ENCODE results near the gene C11orf91. TPM values are rescaled to one million over a fixed set of nuclear protein-coding genes. Genes with fewer than 3 reads are reported as not detected.

The C11orf91 gene
- total RNA-seq, 1 experiment from 2014 or later = 1.3 TPM

DNA sequence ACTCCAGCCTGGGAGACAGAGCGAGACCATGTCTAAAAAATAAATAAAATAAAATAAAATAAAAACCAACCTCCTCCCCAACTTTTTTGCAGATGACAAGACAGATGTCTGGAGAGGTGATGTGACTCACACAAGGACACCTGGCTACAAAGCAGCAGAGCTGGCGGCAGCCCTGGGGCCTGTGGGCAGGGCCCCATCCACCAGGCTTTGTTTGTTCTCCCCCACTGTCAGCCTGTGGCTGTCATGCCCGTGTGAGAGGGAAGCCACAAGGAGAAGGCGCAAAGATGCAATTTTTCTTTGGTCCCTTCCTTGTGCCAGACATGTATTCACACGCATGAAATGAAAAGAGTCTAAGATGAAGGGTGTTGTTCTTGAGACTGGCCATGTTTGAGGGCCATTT lies 19.0 kb upstream of the C11orf91 start:
- TF ChIP-seq TCF7L2 (IDR thresholded peaks at IDR 0.05; ENCODE audit: low read depth, low read length) (no peak), POLR2AphosphoS5 (IDR thresholded peaks at IDR 0.05; ENCODE audit: low read depth, low read length) (no peak), SIN3A (IDR thresholded peaks at IDR 0.05; ENCODE audit: borderline replicate concordance, insufficient read depth, low read depth, low read length) (no peak)
- TF ChIP-seq, protein P1, sequence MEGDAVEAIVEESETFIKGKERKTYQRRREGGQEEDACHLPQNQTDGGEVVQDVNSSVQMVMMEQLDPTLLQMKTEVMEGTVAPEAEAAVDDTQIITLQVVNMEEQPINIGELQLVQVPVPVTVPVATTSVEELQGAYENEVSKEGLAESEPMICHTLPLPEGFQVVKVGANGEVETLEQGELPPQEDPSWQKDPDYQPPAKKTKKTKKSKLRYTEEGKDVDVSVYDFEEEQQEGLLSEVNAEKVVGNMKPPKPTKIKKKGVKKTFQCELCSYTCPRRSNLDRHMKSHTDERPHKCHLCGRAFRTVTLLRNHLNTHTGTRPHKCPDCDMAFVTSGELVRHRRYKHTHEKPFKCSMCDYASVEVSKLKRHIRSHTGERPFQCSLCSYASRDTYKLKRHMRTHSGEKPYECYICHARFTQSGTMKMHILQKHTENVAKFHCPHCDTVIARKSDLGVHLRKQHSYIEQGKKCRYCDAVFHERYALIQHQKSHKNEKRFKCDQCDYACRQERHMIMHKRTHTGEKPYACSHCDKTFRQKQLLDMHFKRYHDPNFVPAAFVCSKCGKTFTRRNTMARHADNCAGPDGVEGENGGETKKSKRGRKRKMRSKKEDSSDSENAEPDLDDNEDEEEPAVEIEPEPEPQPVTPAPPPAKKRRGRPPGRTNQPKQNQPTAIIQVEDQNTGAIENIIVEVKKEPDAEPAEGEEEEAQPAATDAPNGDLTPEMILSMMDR (IDR thresholded peaks at IDR 0.05) = no peak
- TF ChIP-seq, protein P2, sequence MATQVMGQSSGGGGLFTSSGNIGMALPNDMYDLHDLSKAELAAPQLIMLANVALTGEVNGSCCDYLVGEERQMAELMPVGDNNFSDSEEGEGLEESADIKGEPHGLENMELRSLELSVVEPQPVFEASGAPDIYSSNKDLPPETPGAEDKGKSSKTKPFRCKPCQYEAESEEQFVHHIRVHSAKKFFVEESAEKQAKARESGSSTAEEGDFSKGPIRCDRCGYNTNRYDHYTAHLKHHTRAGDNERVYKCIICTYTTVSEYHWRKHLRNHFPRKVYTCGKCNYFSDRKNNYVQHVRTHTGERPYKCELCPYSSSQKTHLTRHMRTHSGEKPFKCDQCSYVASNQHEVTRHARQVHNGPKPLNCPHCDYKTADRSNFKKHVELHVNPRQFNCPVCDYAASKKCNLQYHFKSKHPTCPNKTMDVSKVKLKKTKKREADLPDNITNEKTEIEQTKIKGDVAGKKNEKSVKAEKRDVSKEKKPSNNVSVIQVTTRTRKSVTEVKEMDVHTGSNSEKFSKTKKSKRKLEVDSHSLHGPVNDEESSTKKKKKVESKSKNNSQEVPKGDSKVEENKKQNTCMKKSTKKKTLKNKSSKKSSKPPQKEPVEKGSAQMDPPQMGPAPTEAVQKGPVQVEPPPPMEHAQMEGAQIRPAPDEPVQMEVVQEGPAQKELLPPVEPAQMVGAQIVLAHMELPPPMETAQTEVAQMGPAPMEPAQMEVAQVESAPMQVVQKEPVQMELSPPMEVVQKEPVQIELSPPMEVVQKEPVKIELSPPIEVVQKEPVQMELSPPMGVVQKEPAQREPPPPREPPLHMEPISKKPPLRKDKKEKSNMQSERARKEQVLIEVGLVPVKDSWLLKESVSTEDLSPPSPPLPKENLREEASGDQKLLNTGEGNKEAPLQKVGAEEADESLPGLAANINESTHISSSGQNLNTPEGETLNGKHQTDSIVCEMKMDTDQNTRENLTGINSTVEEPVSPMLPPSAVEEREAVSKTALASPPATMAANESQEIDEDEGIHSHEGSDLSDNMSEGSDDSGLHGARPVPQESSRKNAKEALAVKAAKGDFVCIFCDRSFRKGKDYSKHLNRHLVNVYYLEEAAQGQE (IDR thresholded peaks at IDR 0.05; ENCODE audit: insufficient read depth in 1 of 2, low read depth in 2 of 2, low read length in 1 of 2) = no peak
- POLR2A ChIA-PET = no interaction called here
- no TSS peak for BruUV-seq (replicated peaks)
- CTCF ChIA-PET = no interaction called here
- Histone ChIP-seq H3K27me3 (ENCODE audit: control insufficient read depth, insufficient read depth, low read length) (no peaks in the 10 kb centered on the region), H3K4me3 (ENCODE audit: low read depth in 2 of 2, low read length in 2 of 2) (no peak overlapping the region), H3K36me3 (ENCODE audit: control insufficient read depth, insufficient read depth, low read length) (peaks cover 21% of the 10 kb centered on the region), H3K27ac (ENCODE audit: low read length) (0 out of 2 replicates have a peak overlapping the region, but pooled peaks have one; percentile 30), H3K4me1 (ENCODE audit: control insufficient read depth, insufficient read depth, low read length) (peaks cover 53% of the 10 kb centered on the region), H3K9me3 (ENCODE audit: control insufficient read depth, insufficient read depth, low read depth, low read length) (no peaks in the 10 kb centered on the region)
- DNase-seq (ENCODE audit: low read depth, low spot score) (no peak), ATAC-seq (no peak)
- in situ Hi-C loops (cut with HindIII; ENCODE audit: low pct_unique_long_range_greater_than_20kb, low sequenced_read_pairs) (no loop called here), intact Hi-C loops (cut with micrococcal nuclease; ENCODE audit: unreplicated experiment) (no loop called here)

DNA sequence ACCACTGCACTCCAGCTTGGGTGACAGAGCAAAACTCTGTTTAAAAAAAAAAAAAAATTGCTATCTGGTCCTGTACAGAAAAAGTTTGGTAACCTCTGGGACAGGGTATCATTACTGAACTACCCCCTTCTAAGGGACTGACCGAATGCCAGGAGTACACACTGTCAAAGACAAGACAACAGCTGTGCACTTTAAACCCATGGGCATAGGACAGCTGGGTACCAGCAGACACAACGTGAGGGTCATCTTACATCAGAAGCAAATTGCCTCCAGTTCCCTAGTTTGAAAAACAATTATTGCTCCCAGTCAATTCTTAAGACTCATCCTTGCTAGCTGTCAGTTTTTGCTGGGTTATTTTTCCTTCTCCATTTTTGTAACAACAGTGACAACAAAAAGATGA lies 17.8 kb upstream of the C11orf91 start:
- ATAC-seq (no peak), DNase-seq (ENCODE audit: low read depth, low spot score) (no peak)
- peaks cover 43% of the 10 kb centered on the region for H3K4me1 ChIP-seq (ENCODE audit: control insufficient read depth, insufficient read depth, low read length)
- intact Hi-C loops (cut with micrococcal nuclease; ENCODE audit: unreplicated experiment) (no loop called here), in situ Hi-C loops (cut with HindIII; ENCODE audit: low pct_unique_long_range_greater_than_20kb, low sequenced_read_pairs) (no loop called here)
- peaks cover 30% of the 10 kb centered on the region for H3K36me3 ChIP-seq (ENCODE audit: control insufficient read depth, insufficient read depth, low read length)
- no TSS peak for BruUV-seq (replicated peaks)
- ChIA-PET POLR2A (no interaction called here), CTCF (no interaction called here)
- H3K27me3 ChIP-seq (ENCODE audit: control insufficient read depth, insufficient read depth, low read length) = no peaks in the 10 kb centered on the region
- no peak overlapping the region for H3K27ac ChIP-seq (ENCODE audit: low read length)
- no peak overlapping the region for H3K4me3 ChIP-seq (ENCODE audit: low read depth in 2 of 2, low read length in 2 of 2)
- H3K9me3 ChIP-seq (ENCODE audit: control insufficient read depth, insufficient read depth, low read depth, low read length) = no peaks in the 10 kb centered on the region
- TF ChIP-seq POLR2AphosphoS5 (IDR thresholded peaks at IDR 0.05; ENCODE audit: low read depth, low read length) = no peak
- TF ChIP-seq, protein P2 (IDR thresholded peaks at IDR 0.05; ENCODE audit: insufficient read depth in 1 of 2, low read depth in 2 of 2, low read length in 1 of 2) = no peak
- TF ChIP-seq, protein P1 (IDR thresholded peaks at IDR 0.05) = no peak
- TF ChIP-seq SIN3A (IDR thresholded peaks at IDR 0.05; ENCODE audit: borderline replicate concordance, insufficient read depth, low read depth, low read length) = no peak
- TF ChIP-seq TCF7L2 (IDR thresholded peaks at IDR 0.05; ENCODE audit: low read depth, low read length) = no peak
